Stimulated activated memory B cell treated with anti-CD40 and anti-IgM and Interleukin-4, amounts not matched to agents 10 μg/mL and 1 μg/mL and 100 μg/mL, for 72 hours (primary cell): Measurements from ENCODE around the gene ATN1.

ENCODE experiments used
- ATAC-seq: fragments of 150-1000 bp; cut with Tn5 transposase; 2 replicates; pipeline ENCODE4 v1.10.0; 2021
- H3K27ac Mint-ChIP-seq: one replicate; pipeline ENCODE4 v1.8.0; 2022; ENCODE audit warnings: mild to moderate bottlenecking, mixed read lengths
- H3K27me3 Mint-ChIP-seq: one replicate; pipeline ENCODE4 v1.8.0; 2022; ENCODE audit warnings: mixed read lengths
- H3K36me3 Mint-ChIP-seq: one replicate; pipeline ENCODE4 v1.8.0; 2022; ENCODE audit warnings: mixed read lengths
- H3K4me1 Mint-ChIP-seq: one replicate; pipeline ENCODE4 v1.8.0; 2022; ENCODE audit warnings: mixed read lengths
- H3K4me3 Mint-ChIP-seq: one replicate; pipeline ENCODE4 v1.8.0; 2022; ENCODE audit warnings: mild to moderate bottlenecking, moderate library complexity, mixed read lengths
- H3K9me3 Mint-ChIP-seq: one replicate; pipeline ENCODE4 v1.8.0; 2022; ENCODE audit warnings: mixed read lengths

Gene ATN1

GRCh38 chr12:6915789-6916285, 11.9 kb upstream of the ATN1 start:
- ATAC-seq = no peak
- Mint-ChIP-seq H3K27ac (peak overlapping the region; percentile 91), H3K4me1 (peaks cover 36% of the 10 kb centered on the region), H3K36me3 (peaks cover 21% of the 10 kb centered on the region), H3K27me3 (no peaks in the 10 kb centered on the region), H3K4me3 (peak overlapping the region; percentile 98), H3K9me3 (no peaks in the 10 kb centered on the region)

GRCh38 chr12:6916426-6917200, 11.1 kb upstream of the ATN1 start:
- no peak for ATAC-seq
- peak overlapping the region; percentile 20 for H3K4me3 Mint-ChIP-seq
- H3K4me1 Mint-ChIP-seq = peaks cover 41% of the 10 kb centered on the region
- H3K9me3 Mint-ChIP-seq = no peaks in the 10 kb centered on the region
- peaks cover 21% of the 10 kb centered on the region for H3K36me3 Mint-ChIP-seq
- H3K27me3 Mint-ChIP-seq = no peaks in the 10 kb centered on the region
- peak overlapping the region; percentile 91 for H3K27ac Mint-ChIP-seq

GRCh38 chr12:6917491-6918231, 10.1 kb upstream of the ATN1 start:
- no peaks in the 10 kb centered on the region for H3K9me3 Mint-ChIP-seq
- peaks cover 22% of the 10 kb centered on the region for H3K36me3 Mint-ChIP-seq
- H3K4me1 Mint-ChIP-seq = peaks cover 51% of the 10 kb centered on the region
- no peak overlapping the region for H3K4me3 Mint-ChIP-seq
- no peaks in the 10 kb centered on the region for H3K27me3 Mint-ChIP-seq
- no peak for ATAC-seq
- H3K27ac Mint-ChIP-seq = peak overlapping the region; percentile 91

- Mint-ChIP-seq H3K9me3 (no peaks in the 10 kb centered on the region), H3K27ac (no peak overlapping the region), H3K4me3 (no peak overlapping the region), H3K27me3 (no peaks in the 10 kb centered on the region), H3K4me1 (peaks cover 62% of the 10 kb centered on the region), H3K36me3 (peaks cover 26% of the 10 kb centered on the region)
- ATAC-seq = no peak
Measured at GRCh38 chr12:6919588-6919987, 8.2 kb upstream of the ATN1 start.

GRCh38 chr12:6921539-6921938, 6.2 kb upstream of the ATN1 start:
- Mint-ChIP-seq H3K27me3 (no peaks in the 10 kb centered on the region), H3K36me3 (peaks cover 23% of the 10 kb centered on the region), H3K4me1 (peaks cover 58% of the 10 kb centered on the region), H3K9me3 (no peaks in the 10 kb centered on the region), H3K4me3 (no peak overlapping the region), H3K27ac (peak overlapping the region; percentile 83)
- no peak for ATAC-seq

GRCh38 chr12:6921996-6922946, 5.5 kb upstream of the ATN1 start:
- H3K27me3 Mint-ChIP-seq = no peaks in the 10 kb centered on the region
- peaks cover 65% of the 10 kb centered on the region for H3K4me1 Mint-ChIP-seq
- H3K27ac Mint-ChIP-seq = peak overlapping the region; percentile 83
- peaks cover 15% of the 10 kb centered on the region for H3K36me3 Mint-ChIP-seq
- ATAC-seq = peak; percentile 73
- no peaks in the 10 kb centered on the region for H3K9me3 Mint-ChIP-seq
- peak overlapping the region; percentile 57 for H3K4me3 Mint-ChIP-seq

GRCh38 chr12:6923003-6923732, 4.6 kb upstream of the ATN1 start:
- ATAC-seq = peak; percentile 46
- Mint-ChIP-seq H3K36me3 (peaks cover 15% of the 10 kb centered on the region), H3K4me3 (peak overlapping the region; percentile 57), H3K4me1 (peaks cover 67% of the 10 kb centered on the region), H3K9me3 (no peaks in the 10 kb centered on the region), H3K27me3 (no peaks in the 10 kb centered on the region), H3K27ac (peak overlapping the region; percentile 83)

GRCh38 chr12:6923851-6924250, 3.9 kb upstream of the ATN1 start:
- ATAC-seq = no peak
- H3K36me3 Mint-ChIP-seq = peaks cover 15% of the 10 kb centered on the region
- H3K27ac Mint-ChIP-seq = peak overlapping the region; percentile 83
- H3K4me3 Mint-ChIP-seq = no peak overlapping the region
- H3K4me1 Mint-ChIP-seq = peaks cover 73% of the 10 kb centered on the region
- H3K27me3 Mint-ChIP-seq = no peaks in the 10 kb centered on the region
- no peaks in the 10 kb centered on the region for H3K9me3 Mint-ChIP-seq

- Mint-ChIP-seq H3K27me3 (no peaks in the 10 kb centered on the region), H3K27ac (peak overlapping the region; percentile 83), H3K36me3 (peaks cover 5% of the 10 kb centered on the region), H3K9me3 (no peaks in the 10 kb centered on the region), H3K4me3 (no peak overlapping the region), H3K4me1 (peaks cover 76% of the 10 kb centered on the region)
- no peak for ATAC-seq
Measured at GRCh38 chr12:6925239-6925539, 2.6 kb upstream of the ATN1 start.

GRCh38 chr12:6925540-6926279, 2.0 kb upstream of the ATN1 start:
- Mint-ChIP-seq H3K27ac (peak overlapping the region; percentile 92), H3K4me1 (peaks cover 80% of the 10 kb centered on the region), H3K4me3 (no peak overlapping the region), H3K27me3 (no peaks in the 10 kb centered on the region), H3K9me3 (no peaks in the 10 kb centered on the region), H3K36me3 (peaks cover 5% of the 10 kb centered on the region)
- no peak for ATAC-seq

- H3K4me1 Mint-ChIP-seq = peaks cover 67% of the 10 kb centered on the region
- peak; percentile 64 for ATAC-seq
- H3K4me3 Mint-ChIP-seq = peak overlapping the region; percentile 79
- peak overlapping the region; percentile 92 for H3K27ac Mint-ChIP-seq
- no peaks in the 10 kb centered on the region for H3K27me3 Mint-ChIP-seq
- H3K36me3 Mint-ChIP-seq = no peaks in the 10 kb centered on the region
- no peaks in the 10 kb centered on the region for H3K9me3 Mint-ChIP-seq
Measured at GRCh38 chr12:6928022-6928702, 403 bp downstream of the ATN1 start.

- Mint-ChIP-seq H3K27me3 (no peaks in the 10 kb centered on the region), H3K27ac (peak overlapping the region; percentile 91), H3K4me3 (peak overlapping the region; percentile 79), H3K36me3 (peaks cover 4% of the 10 kb centered on the region), H3K4me1 (peaks cover 64% of the 10 kb centered on the region), H3K9me3 (no peaks in the 10 kb centered on the region)
- no peak for ATAC-seq
Measured at GRCh38 chr12:6928703-6929407, 1.1 kb downstream of the ATN1 start.
